Chondrocyte (in vitro differentiated cells): Measurements from ENCODE around the gene POLN. TPM values are rescaled to one million over a fixed set of nuclear protein-coding genes. Genes with fewer than 3 reads are reported as not detected.

ENCODE experiments used
- DNase-seq: peaks from one replicate; pipeline ENCODE4 v3.0.0; 2021; ENCODE audit warnings: mixed read lengths, low spot score
- H3K27ac Mint-ChIP-seq: one replicate; pipeline ENCODE4 v1.8.0; 2021; ENCODE audit warnings: mild to moderate bottlenecking, moderate library complexity, mixed read lengths; ENCODE audit not compliant: unreplicated experiment
- H3K27me3 Mint-ChIP-seq: 2 replicates; pipeline ENCODE4 v1.8.0; 2021; ENCODE audit warnings: low read depth, mixed read lengths
- H3K36me3 Mint-ChIP-seq: 2 replicates; pipeline ENCODE4 v1.8.0; 2021; ENCODE audit warnings: low read depth, mixed read lengths
- H3K4me1 Mint-ChIP-seq: 2 replicates; pipeline ENCODE4 v1.8.0; 2021; ENCODE audit warnings: low read depth, mild to moderate bottlenecking, mixed read lengths
- H3K4me3 Mint-ChIP-seq: one replicate; pipeline ENCODE4 v1.8.0; 2021; ENCODE audit warnings: mild to moderate bottlenecking, moderate library complexity, mixed read lengths; ENCODE audit not compliant: unreplicated experiment
- H3K9me3 Mint-ChIP-seq: 2 replicates; pipeline ENCODE4 v1.8.0; 2021; ENCODE audit warnings: low read depth, mixed read lengths
- CTCF ChIP-seq: fragments of 200-600 bp; sonication (generic); IDR thresholded peaks from 2 replicates; pipeline ENCODE4 v1.5.0; 2021; ENCODE audit warnings: antibody characterized with exemption, mild to moderate bottlenecking, moderate library complexity
- total RNA-seq: library from RNA; stranded (reverse); gene quantifications from 3 replicates; pipeline ENCODE4 v1.2.1, GENCODE V29; 2021

The POLN gene
- total RNA-seq, 1 donor from 2014 or later = 5.5 TPM

- Mint-ChIP-seq H3K9me3 (peaks cover 17% of the 10 kb centered on the region), H3K36me3 (peaks cover 11% of the 10 kb centered on the region), H3K4me1 (peaks cover 3% of the 10 kb centered on the region), H3K27ac (no peak overlapping the region), H3K27me3 (peaks cover 1% of the 10 kb centered on the region), H3K4me3 (no peak overlapping the region)
- no peak for DNase-seq
- TF ChIP-seq CTCF = no peak
Measured at GRCh38 chr4:2104556-2105345, 137.2 kb downstream of the POLN start.

GRCh38 chr4:2103843-2104547 is 137.9 kb downstream of the POLN start:
- H3K36me3 Mint-ChIP-seq = peaks cover 11% of the 10 kb centered on the region
- H3K4me1 Mint-ChIP-seq = peaks cover 3% of the 10 kb centered on the region
- peaks cover 17% of the 10 kb centered on the region for H3K9me3 Mint-ChIP-seq
- H3K27ac Mint-ChIP-seq = no peak overlapping the region
- no peak for TF ChIP-seq CTCF
- H3K27me3 Mint-ChIP-seq = no peaks in the 10 kb centered on the region
- no peak for DNase-seq
- no peak overlapping the region for H3K4me3 Mint-ChIP-seq

- H3K4me1 Mint-ChIP-seq = peaks cover 3% of the 10 kb centered on the region
- no peak for DNase-seq
- no peak for TF ChIP-seq CTCF
- H3K27ac Mint-ChIP-seq = no peak overlapping the region
- peaks cover 11% of the 10 kb centered on the region for H3K36me3 Mint-ChIP-seq
- H3K4me3 Mint-ChIP-seq = no peak overlapping the region
- H3K9me3 Mint-ChIP-seq = peaks cover 17% of the 10 kb centered on the region
- H3K27me3 Mint-ChIP-seq = no peaks in the 10 kb centered on the region
Measured at GRCh38 chr4:2103127-2103842, 138.6 kb downstream of the POLN start.

GRCh38 chr4:2102045-2102883 is 139.7 kb downstream of the POLN start:
- DNase-seq = no peak
- no peak overlapping the region for H3K27ac Mint-ChIP-seq

More at GRCh38 chr4:2102045-2102883, 139.7 kb downstream of the POLN start:
- peaks cover 11% of the 10 kb centered on the region for H3K36me3 Mint-ChIP-seq
- H3K4me1 Mint-ChIP-seq = peaks cover 3% of the 10 kb centered on the region
- no peak for TF ChIP-seq CTCF
- H3K9me3 Mint-ChIP-seq = peaks cover 17% of the 10 kb centered on the region
- no peak overlapping the region for H3K4me3 Mint-ChIP-seq
- no peaks in the 10 kb centered on the region for H3K27me3 Mint-ChIP-seq
